ENCODE data around the gene COX7A1. TPM values are rescaled to one million over a fixed set of nuclear protein-coding genes. Genes with fewer than 3 reads are reported as not detected.

Gene COX7A1
- total RNA-seq, 1 donor from 2014 or later, result 33.1 TPM

- intact Hi-C loops (cut with DNase I), result no loop called here
- no peak for TF ChIP-seq POLR2AphosphoS5 (IDR thresholded peaks at IDR 0.05; ENCODE audit: insufficient read depth in 1 of 2, low read depth in 1 of 2)
- H3K27me3 ChIP-seq, result no peaks in the 10 kb centered on the region
- H3K4me1 ChIP-seq, result peaks cover 20% of the 10 kb centered on the region
- no peak overlapping the region for H3K27ac ChIP-seq
- peaks cover 0 to 58% of the 10 kb centered on the region in 2 donors for H3K36me3 ChIP-seq
- DNase-seq (ENCODE audit: extremely low spot score in 2 of 2), result no peak
- H3K4me3 ChIP-seq, result no peak overlapping the region
- no peaks in the 10 kb centered on the region for H3K9me3 ChIP-seq
Observed at GRCh38 chr19:36120984-36121358, 31.3 kb downstream of the COX7A1 start.

GRCh38 chr19:36120092-36120983 lies 31.9 kb downstream of the COX7A1 start:
- H3K27ac ChIP-seq, result no peak overlapping the region
- peaks cover 23% of the 10 kb centered on the region for H3K4me1 ChIP-seq
- H3K9me3 ChIP-seq, result no peaks in the 10 kb centered on the region
- peaks cover 0 to 51% of the 10 kb centered on the region in 2 donors for H3K36me3 ChIP-seq
- H3K4me3 ChIP-seq, result no peak overlapping the region
- H3K27me3 ChIP-seq, result no peaks in the 10 kb centered on the region
- DNase-seq (ENCODE audit: extremely low spot score in 2 of 2), result no peak
- intact Hi-C loops (cut with DNase I), result no loop called here
- TF ChIP-seq POLR2A (IDR thresholded peaks at IDR 0.05), result no peak
- no peak for TF ChIP-seq POLR2AphosphoS5 (IDR thresholded peaks at IDR 0.05; ENCODE audit: insufficient read depth in 1 of 2, low read depth in 1 of 2)
- no peak for TF ChIP-seq CTCF (IDR thresholded peaks at IDR 0.05)

GRCh38 chr19:36116344-36116637 lies 36.0 kb downstream of the COX7A1 start:
- peaks cover 0 to 37% of the 10 kb centered on the region in 2 donors for H3K36me3 ChIP-seq
- TF ChIP-seq POLR2AphosphoS5 (IDR thresholded peaks at IDR 0.05; ENCODE audit: insufficient read depth in 1 of 2, low read depth in 1 of 2), result no peak
- no peak for TF ChIP-seq CTCF (IDR thresholded peaks at IDR 0.05)
- H3K4me3 ChIP-seq, result peak overlapping the region; percentile 91 to 93
- H3K27ac ChIP-seq, result peak overlapping the region; percentile 87
- no peak for DNase-seq (ENCODE audit: extremely low spot score in 2 of 2)
- intact Hi-C loops (cut with DNase I), result loop anchor here (10.0 kb wide), 1 partner anchor 61 kb away; the partner anchor contains the start of genes THAP8 and WDR62
- H3K4me1 ChIP-seq, result peaks cover 34% of the 10 kb centered on the region
- no peaks in the 10 kb centered on the region for H3K27me3 ChIP-seq
- no peaks in the 10 kb centered on the region for H3K9me3 ChIP-seq

- peak in 1 of 2 donors; percentile 90 for DNase-seq (ENCODE audit: extremely low spot score in 2 of 2)
- peak within 1 kb of the TSS; percentile 91 to 93 for H3K4me3 ChIP-seq
- peak within 1 kb of the TSS; percentile 87 for H3K27ac ChIP-seq
- peaks cover 0 to 37% of the 10 kb centered on the region in 2 donors for H3K36me3 ChIP-seq
- no peaks in the 10 kb centered on the region for H3K27me3 ChIP-seq
- no peaks in the 10 kb centered on the region for H3K9me3 ChIP-seq
- TF ChIP-seq POLR2A (IDR thresholded peaks at IDR 0.05) (peak in 1 of 2 donors; percentile 31), CTCF (IDR thresholded peaks at IDR 0.05) (no peak)
- intact Hi-C loops (cut with DNase I), result loop anchor here (10.0 kb wide), 1 partner anchor 61 kb away; the partner anchor contains the start of genes THAP8 and WDR62
- peaks cover 34% of the 10 kb centered on the region for H3K4me1 ChIP-seq
Observed at GRCh38 chr19:36115453-36116343, 36.5 kb downstream of the COX7A1 start, which contains the start of gene TBCB. TBCB (plus strand) TSS chr19:36115468; CDS start chr19:36115561, 93 bp downstream.

- intact Hi-C loops (cut with DNase I), result loop anchor here (10.0 kb wide), 1 partner anchor 60 kb away; the partner anchor contains the start of genes THAP8 and WDR62
- H3K4me1 ChIP-seq, result peaks cover 34% of the 10 kb centered on the region
Observed at GRCh38 chr19:36114721-36115452, 37.4 kb downstream of the COX7A1 start, which contains the start of gene POLR2I. POLR2I (minus strand) TSS chr19:36114875; CDS start chr19:36114856, 19 bp downstream.

More at GRCh38 chr19:36114721-36115452, 37.4 kb downstream of the COX7A1 start, which contains the start of gene POLR2I:
- peak within 1 kb of the TSS; percentile 87 for H3K27ac ChIP-seq
- DNase-seq (ENCODE audit: extremely low spot score in 2 of 2), result peak; percentile 99 to 100
- no peaks in the 10 kb centered on the region for H3K27me3 ChIP-seq
- H3K9me3 ChIP-seq, result no peaks in the 10 kb centered on the region
- peak within 1 kb of the TSS; percentile 91 to 93 for H3K4me3 ChIP-seq
- peaks cover 0 to 37% of the 10 kb centered on the region in 2 donors for H3K36me3 ChIP-seq
- no peak for TF ChIP-seq POLR2A (IDR thresholded peaks at IDR 0.05)
- peak; percentile 87 to 95 for TF ChIP-seq POLR2AphosphoS5 (IDR thresholded peaks at IDR 0.05; ENCODE audit: insufficient read depth in 1 of 2, low read depth in 1 of 2)

Measured in vagina (tissue), 2 donors.